GM19099 (cell line): ENCODE measurements around the gene CWC25.
A peak's percentile ranks its signal among the peaks of the same experiment; 100 is the strongest.

ENCODE experiments used
- POLR2A ChIP-seq: IDR thresholded peaks from 3 replicates; pipeline ENCODE4 v1.6.1; 2011; ENCODE audit warnings: low read depth; ENCODE audit not compliant: insufficient read length; ENCODE audit errors: extremely low read depth

Gene CWC25

GRCh38 chr17:38824899-38825761 lies at the start of gene CWC25:
Gene CWC25 (minus strand): TSS chr17:38825321. CDS start chr17:38825183, 138 bp downstream.
- TF ChIP-seq POLR2A: peak; percentile 92

GRCh38 chr17:38873640-38874380 lies 48.7 kb upstream of the CWC25 start:
- no peak for TF ChIP-seq POLR2A

GRCh38 chr17:38872671-38873385 lies 47.7 kb upstream of the CWC25 start:
- TF ChIP-seq POLR2A: no peak

GRCh38 chr17:38872027-38872511 lies 46.9 kb upstream of the CWC25 start:
- TF ChIP-seq POLR2A: no peak

GRCh38 chr17:38871247-38872015 lies 46.3 kb upstream of the CWC25 start:
- TF ChIP-seq POLR2A: no peak

GRCh38 chr17:38870259-38871165 lies 45.4 kb upstream of the CWC25 start:
- TF ChIP-seq POLR2A: no peak

- peak; percentile 98 for TF ChIP-seq POLR2A
These were observed 44.6 kb upstream of the CWC25 start, which contains the start of gene LASP1 for GRCh38 chr17:38869526-38870258. Gene LASP1 (plus strand): TSS chr17:38870058. CDS start chr17:38870190, 132 bp downstream.

GRCh38 chr17:38868817-38869525 lies 43.9 kb upstream of the CWC25 start:
- peak; percentile 91 for TF ChIP-seq POLR2A

GRCh38 chr17:38867968-38868816 lies 43.1 kb upstream of the CWC25 start:
- no peak for TF ChIP-seq POLR2A

- no peak for TF ChIP-seq POLR2A
These were observed 42.3 kb upstream of the CWC25 start for GRCh38 chr17:38867179-38867967.
